Measurements from ENCODE around the gene LRRC4C.

GRCh38 chr11:41449483-41450050 is 9.9 kb downstream of the LRRC4C start:
- TF ChIP-seq EZH2 (IDR thresholded peaks at IDR 0.05) (no peak), CTCF (IDR thresholded peaks at IDR 0.05) (no peak)
